HEK293 (cell line): ENCODE results near the gene PDE4D.

Source experiments
- CTCF ChIA-PET: fragments of 350-600 bp; formaldehyde crosslinking; extraction: SDS; loops from one replicate; lab custom pipeline; 2021; ENCODE audit warnings: antibody characterized with exemption; lab: Yijun Ruan, JAX
- POLR2A ChIA-PET: fragments of 300-600 bp; formaldehyde crosslinking; extraction: SDS; loops from one replicate; lab custom pipeline; 2020; ENCODE audit warnings: antibody characterized with exemption, inconsistent platforms; lab: Yijun Ruan, JAX
- H3K27ac ChIP-seq: fragments of 200-500 bp; sonication (Bioruptor generic); 2 replicates; pipeline ENCODE4 v1.5.1; 2014; ENCODE audit warnings: low read depth, low read length, control low read depth, inconsistent platforms; ENCODE audit errors: extremely low read depth
- H3K36me3 ChIP-seq, 2 experiments: fragments of 200-500 bp in 1 of 2; sonication (Bioruptor generic) in 1 of 2; 1 replicate in 1 of 2; 2 replicates in 1 of 2; pipeline ENCODE4 v1.5.1; 2014 to 2017; ENCODE audit warnings: inconsistent platforms in 2 of 2, low read length in 2 of 2; ENCODE audit not compliant: control insufficient read depth in 2 of 2, insufficient read depth in 1 of 2
- H3K4me1 ChIP-seq: fragments of 200-500 bp; sonication (Bioruptor generic); 2 replicates; pipeline ENCODE4 v1.5.1; 2014; ENCODE audit warnings: mild to moderate bottlenecking, low read length, inconsistent platforms; ENCODE audit not compliant: control insufficient read depth, insufficient read depth
- H3K4me3 ChIP-seq: 2 replicates; pipeline ENCODE4 v1.5.1; 2011; ENCODE audit warnings: low read depth, mild to moderate bottlenecking, control low read depth, low read length, moderate library complexity
- H3K9me3 ChIP-seq: fragments of 200-500 bp; sonication (Bioruptor generic); 2 replicates; pipeline ENCODE4 v1.5.1; 2014; ENCODE audit warnings: low read depth, low read length, inconsistent platforms; ENCODE audit not compliant: control insufficient read depth, insufficient read depth
- BCL11A ChIP-seq: fragments of 450-650 bp; formaldehyde crosslinking; IDR thresholded peaks from 2 replicates; pipeline ENCODE4 v1.5.1; 2016; ENCODE audit warnings: low read depth, missing biosample characterization, missing genetic modification characterization
- WT1 ChIP-seq: fragments of 450-650 bp; formaldehyde crosslinking; IDR thresholded peaks from 2 replicates; pipeline ENCODE4 v1.5.1; 2016; ENCODE audit warnings: missing biosample characterization, missing genetic modification characterization
- YY1 ChIP-seq: fragments of 450-650 bp; formaldehyde crosslinking; IDR thresholded peaks from 2 replicates; pipeline ENCODE4 v1.5.1; 2018; ENCODE audit warnings: missing biosample characterization, missing genetic modification characterization
- ZBTB20 ChIP-seq: fragments of 450-650 bp; formaldehyde crosslinking; IDR thresholded peaks from 2 replicates; pipeline ENCODE4 v1.5.1; 2016; ENCODE audit warnings: missing biosample characterization, missing genetic modification characterization
- ZFP69B ChIP-seq: fragments of 450-650 bp; formaldehyde crosslinking; IDR thresholded peaks from 2 replicates; pipeline ENCODE4 v1.5.1; 2016; ENCODE audit warnings: missing biosample characterization, missing genetic modification characterization
- ZNF10 ChIP-seq: fragments of 450-650 bp; formaldehyde crosslinking; IDR thresholded peaks from 2 replicates; pipeline ENCODE4 v1.5.1; 2017; ENCODE audit warnings: missing biosample characterization, missing genetic modification characterization
- ZNF132 ChIP-seq: fragments of 450-650 bp; formaldehyde crosslinking; IDR thresholded peaks from 2 replicates; pipeline ENCODE4 v1.5.1; 2017; ENCODE audit warnings: missing biosample characterization, missing genetic modification characterization, borderline replicate concordance
- ZNF16 ChIP-seq: fragments of 450-650 bp; formaldehyde crosslinking; IDR thresholded peaks from 2 replicates; pipeline ENCODE4 v1.5.1; 2016; ENCODE audit warnings: low read depth, missing biosample characterization, missing genetic modification characterization
- ZNF174 ChIP-seq: fragments of 450-650 bp; formaldehyde crosslinking; IDR thresholded peaks from 2 replicates; pipeline ENCODE4 v1.5.0; 2017; ENCODE audit warnings: missing biosample characterization, mild to moderate bottlenecking, missing genetic modification characterization
- ZNF2 ChIP-seq: fragments of 450-650 bp; formaldehyde crosslinking; IDR thresholded peaks from 2 replicates; pipeline ENCODE4 v1.5.1; 2016; ENCODE audit warnings: missing biosample characterization, missing genetic modification characterization
- ZNF221 ChIP-seq: fragments of 450-650 bp; formaldehyde crosslinking; IDR thresholded peaks from 2 replicates; pipeline ENCODE4 v1.5.1; 2017; ENCODE audit warnings: missing biosample characterization, missing genetic modification characterization, borderline replicate concordance
- ZNF23 ChIP-seq: fragments of 450-650 bp; formaldehyde crosslinking; IDR thresholded peaks from 2 replicates; pipeline ENCODE4 v1.5.1; 2016; ENCODE audit warnings: missing biosample characterization, missing genetic modification characterization, borderline replicate concordance
- ZNF24 ChIP-seq: fragments of 450-650 bp; formaldehyde crosslinking; IDR thresholded peaks from 2 replicates; pipeline ENCODE4 v1.5.1; 2016; ENCODE audit warnings: missing biosample characterization, missing genetic modification characterization
- ZNF324 ChIP-seq: fragments of 450-650 bp; formaldehyde crosslinking; IDR thresholded peaks from 2 replicates; pipeline ENCODE4 v1.5.1; 2016; ENCODE audit warnings: missing biosample characterization, missing genetic modification characterization
- ZNF350 ChIP-seq: fragments of 450-650 bp; formaldehyde crosslinking; IDR thresholded peaks from 2 replicates; pipeline ENCODE4 v1.5.0; 2017; ENCODE audit warnings: missing biosample characterization, mild to moderate bottlenecking, missing genetic modification characterization
- ZNF404 ChIP-seq: fragments of 450-650 bp; formaldehyde crosslinking; IDR thresholded peaks from 2 replicates; pipeline ENCODE4 v1.5.1; 2017; ENCODE audit warnings: missing biosample characterization, missing genetic modification characterization
- ZNF555 ChIP-seq: fragments of 450-650 bp; formaldehyde crosslinking; conservative IDR thresholded peaks from 2 replicates; pipeline ENCODE4 v1.5.1; 2017; ENCODE audit warnings: missing biosample characterization, mild to moderate bottlenecking, missing genetic modification characterization, inconsistent platforms
- ZNF670 ChIP-seq: fragments of 450-650 bp; formaldehyde crosslinking; IDR thresholded peaks from 2 replicates; pipeline ENCODE4 v1.5.1; 2016; ENCODE audit warnings: missing biosample characterization, missing genetic modification characterization, low read depth
- ZNF677 ChIP-seq: fragments of 450-650 bp; IDR thresholded peaks from 2 replicates; pipeline ENCODE4 v1.5.0; 2018; ENCODE audit warnings: missing biosample characterization, mild to moderate bottlenecking, missing genetic modification characterization, moderate library complexity
- TF ChIP-seq, protein P1 (sequence below): fragments of 450-650 bp; formaldehyde crosslinking; IDR thresholded peaks from 2 replicates; pipeline ENCODE4 v1.5.1; 2016; ENCODE audit warnings: missing biosample characterization, missing genetic modification characterization, borderline replicate concordance
- TF ChIP-seq, protein P2 (sequence below): fragments of 450-650 bp; formaldehyde crosslinking; IDR thresholded peaks from 2 replicates; pipeline ENCODE4 v1.5.1; 2016; ENCODE audit warnings: missing biosample characterization, missing genetic modification characterization
- TF ChIP-seq, protein P3 (sequence below): fragments of 450-650 bp; formaldehyde crosslinking; optimal IDR thresholded peaks from 2 replicates; pipeline ENCODE3; 2016; ENCODE audit warnings: missing biosample characterization, mild to moderate bottlenecking, missing genetic modification characterization

The PDE4D gene

DNA sequence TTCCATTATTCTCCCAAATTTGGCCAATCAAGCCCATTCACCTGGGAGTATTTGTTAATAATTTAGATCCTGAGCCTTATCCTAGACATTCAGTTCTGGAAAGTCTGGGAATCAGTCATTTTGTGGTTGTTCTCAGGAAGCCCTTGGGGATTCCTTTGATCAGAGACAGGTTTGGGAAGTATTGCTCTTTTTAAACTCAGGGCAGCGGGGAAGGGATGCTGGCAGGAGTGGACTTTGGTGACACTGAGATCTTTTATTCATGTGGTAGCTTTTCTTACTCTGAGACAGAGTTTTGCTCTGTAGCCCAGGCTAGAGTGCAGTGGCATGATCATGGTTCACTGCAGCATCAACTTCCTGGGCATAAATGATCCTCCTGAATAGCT, 723.8 kb downstream of the PDE4D start:
- TF ChIP-seq, protein P1, sequence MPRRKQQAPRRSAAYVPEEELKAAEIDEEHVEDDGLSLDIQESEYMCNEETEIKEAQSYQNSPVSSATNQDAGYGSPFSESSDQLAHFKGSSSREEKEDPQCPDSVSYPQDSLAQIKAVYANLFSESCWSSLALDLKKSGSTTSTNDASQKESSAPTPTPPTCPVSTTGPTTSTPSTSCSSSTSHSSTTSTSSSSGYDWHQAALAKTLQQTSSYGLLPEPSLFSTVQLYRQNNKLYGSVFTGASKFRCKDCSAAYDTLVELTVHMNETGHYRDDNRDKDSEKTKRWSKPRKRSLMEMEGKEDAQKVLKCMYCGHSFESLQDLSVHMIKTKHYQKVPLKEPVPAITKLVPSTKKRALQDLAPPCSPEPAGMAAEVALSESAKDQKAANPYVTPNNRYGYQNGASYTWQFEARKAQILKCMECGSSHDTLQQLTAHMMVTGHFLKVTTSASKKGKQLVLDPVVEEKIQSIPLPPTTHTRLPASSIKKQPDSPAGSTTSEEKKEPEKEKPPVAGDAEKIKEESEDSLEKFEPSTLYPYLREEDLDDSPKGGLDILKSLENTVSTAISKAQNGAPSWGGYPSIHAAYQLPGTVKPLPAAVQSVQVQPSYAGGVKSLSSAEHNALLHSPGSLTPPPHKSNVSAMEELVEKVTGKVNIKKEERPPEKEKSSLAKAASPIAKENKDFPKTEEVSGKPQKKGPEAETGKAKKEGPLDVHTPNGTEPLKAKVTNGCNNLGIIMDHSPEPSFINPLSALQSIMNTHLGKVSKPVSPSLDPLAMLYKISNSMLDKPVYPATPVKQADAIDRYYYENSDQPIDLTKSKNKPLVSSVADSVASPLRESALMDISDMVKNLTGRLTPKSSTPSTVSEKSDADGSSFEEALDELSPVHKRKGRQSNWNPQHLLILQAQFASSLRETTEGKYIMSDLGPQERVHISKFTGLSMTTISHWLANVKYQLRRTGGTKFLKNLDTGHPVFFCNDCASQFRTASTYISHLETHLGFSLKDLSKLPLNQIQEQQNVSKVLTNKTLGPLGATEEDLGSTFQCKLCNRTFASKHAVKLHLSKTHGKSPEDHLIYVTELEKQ (tag by site-specific recombination), result no peak
- TF ChIP-seq ZNF24 (tag by site-specific recombination), result no peak
- no peak for TF ChIP-seq ZNF555 (tag by site-specific recombination)
- TF ChIP-seq ZNF2 (tag by site-specific recombination), result no peak
- ChIA-PET CTCF (interaction anchor here (1.1 kb wide), 2 partner anchors 278 to 283 kb away, joined by 3 read pairs; no protein-coding TSS in a partner anchor), POLR2A (no interaction called here)
- no peaks in the 10 kb centered on the region for H3K4me1 ChIP-seq
- H3K9me3 ChIP-seq, result no peaks in the 10 kb centered on the region
- H3K36me3 ChIP-seq, result no peaks in the 10 kb centered on the region
- no peak overlapping the region for H3K4me3 ChIP-seq
- H3K27ac ChIP-seq, result no peak overlapping the region

DNA sequence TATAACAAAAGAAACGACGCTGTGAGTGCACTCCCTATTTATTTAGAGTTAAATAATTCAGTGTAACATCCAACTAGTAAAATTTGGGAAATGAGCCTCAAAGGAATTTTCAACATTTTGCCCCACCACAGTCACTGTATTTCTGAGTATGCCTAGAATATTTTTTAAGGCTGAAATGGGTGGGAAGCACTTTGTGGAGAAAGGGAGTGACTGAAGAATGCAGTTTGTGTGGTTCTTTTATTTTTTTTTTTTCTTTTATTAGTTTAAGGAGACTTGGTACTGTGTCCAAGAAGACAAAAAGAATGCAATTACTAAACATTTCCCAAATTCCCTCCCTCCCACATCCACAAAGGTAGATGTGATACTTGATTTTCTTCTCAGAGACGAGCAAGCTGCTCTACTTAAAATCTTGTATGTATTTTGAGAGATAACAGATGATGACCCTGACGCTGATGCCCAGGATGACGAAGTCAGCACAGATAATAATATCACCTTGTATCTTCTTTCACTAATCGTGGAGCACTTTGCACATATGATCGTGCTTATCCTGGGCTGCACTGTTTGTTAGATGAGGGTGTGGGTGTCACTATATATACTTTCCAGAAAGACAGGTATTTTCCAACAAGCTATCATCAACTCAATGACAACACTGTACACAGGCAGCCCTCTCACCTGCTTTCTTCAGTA, 724.3 kb downstream of the PDE4D start:
- Histone ChIP-seq H3K27ac (no peak overlapping the region), H3K36me3 (no peaks in the 10 kb centered on the region), H3K9me3 (no peaks in the 10 kb centered on the region), H3K4me1 (no peaks in the 10 kb centered on the region), H3K4me3 (no peak overlapping the region)
- CTCF ChIA-PET, result interaction anchor here (1.1 kb wide), 2 partner anchors 278 to 282 kb away, joined by 3 read pairs; no protein-coding TSS in a partner anchor
- TF ChIP-seq ZFP69B (tag by site-specific recombination) (no peak), WT1 (tag by site-specific recombination) (no peak), ZNF10 (no peak), ZNF221 (tag by site-specific recombination) (no peak), ZNF404 (tag by site-specific recombination) (no peak), ZNF174 (tag by site-specific recombination) (no peak), ZNF350 (no peak), ZNF16 (no peak), ZNF670 (tag by site-specific recombination) (no peak), ZBTB20 (tag by site-specific recombination) (no peak), YY1 (no peak), ZNF324 (tag by site-specific recombination) (no peak), BCL11A (tag by site-specific recombination) (no peak), ZNF677 (tag by site-specific recombination) (no peak), ZNF23 (tag by site-specific recombination) (no peak), ZNF132 (tag by site-specific recombination) (no peak)
- TF ChIP-seq, protein P2, sequence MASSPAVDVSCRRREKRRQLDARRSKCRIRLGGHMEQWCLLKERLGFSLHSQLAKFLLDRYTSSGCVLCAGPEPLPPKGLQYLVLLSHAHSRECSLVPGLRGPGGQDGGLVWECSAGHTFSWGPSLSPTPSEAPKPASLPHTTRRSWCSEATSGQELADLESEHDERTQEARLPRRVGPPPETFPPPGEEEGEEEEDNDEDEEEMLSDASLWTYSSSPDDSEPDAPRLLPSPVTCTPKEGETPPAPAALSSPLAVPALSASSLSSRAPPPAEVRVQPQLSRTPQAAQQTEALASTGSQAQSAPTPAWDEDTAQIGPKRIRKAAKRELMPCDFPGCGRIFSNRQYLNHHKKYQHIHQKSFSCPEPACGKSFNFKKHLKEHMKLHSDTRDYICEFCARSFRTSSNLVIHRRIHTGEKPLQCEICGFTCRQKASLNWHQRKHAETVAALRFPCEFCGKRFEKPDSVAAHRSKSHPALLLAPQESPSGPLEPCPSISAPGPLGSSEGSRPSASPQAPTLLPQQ (tag by site-specific recombination), result no peak
- TF ChIP-seq, protein P3, sequence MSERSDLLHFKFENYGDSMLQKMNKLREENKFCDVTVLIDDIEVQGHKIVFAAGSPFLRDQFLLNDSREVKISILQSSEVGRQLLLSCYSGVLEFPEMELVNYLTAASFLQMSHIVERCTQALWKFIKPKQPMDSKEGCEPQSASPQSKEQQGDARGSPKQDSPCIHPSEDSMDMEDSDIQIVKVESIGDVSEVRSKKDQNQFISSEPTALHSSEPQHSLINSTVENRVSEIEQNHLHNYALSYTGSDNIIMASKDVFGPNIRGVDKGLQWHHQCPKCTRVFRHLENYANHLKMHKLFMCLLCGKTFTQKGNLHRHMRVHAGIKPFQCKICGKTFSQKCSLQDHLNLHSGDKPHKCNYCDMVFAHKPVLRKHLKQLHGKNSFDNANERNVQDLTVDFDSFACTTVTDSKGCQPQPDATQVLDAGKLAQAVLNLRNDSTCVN, result no peak
- POLR2A ChIA-PET, result no interaction called here
